AG10803 (cell line): ENCODE measurements around the gene TCIRG1.

Experiments used
- DNase-seq: peaks from one replicate; pipeline ENCODE4 v3.0.0; 2010; ENCODE audit warnings: low read depth
- H3K4me3 ChIP-seq: 2 replicates; pipeline ENCODE4 v1.5.1; 2011; ENCODE audit warnings: mild to moderate bottlenecking, low read length, control low read depth
- TF ChIP-seq, protein P1 (sequence below): conservative IDR thresholded peaks from 2 replicates; pipeline ENCODE4 v1.5.1; 2011; ENCODE audit warnings: mild to moderate bottlenecking, low read length, control low read depth, inconsistent platforms

TCIRG1 gene

DNA sequence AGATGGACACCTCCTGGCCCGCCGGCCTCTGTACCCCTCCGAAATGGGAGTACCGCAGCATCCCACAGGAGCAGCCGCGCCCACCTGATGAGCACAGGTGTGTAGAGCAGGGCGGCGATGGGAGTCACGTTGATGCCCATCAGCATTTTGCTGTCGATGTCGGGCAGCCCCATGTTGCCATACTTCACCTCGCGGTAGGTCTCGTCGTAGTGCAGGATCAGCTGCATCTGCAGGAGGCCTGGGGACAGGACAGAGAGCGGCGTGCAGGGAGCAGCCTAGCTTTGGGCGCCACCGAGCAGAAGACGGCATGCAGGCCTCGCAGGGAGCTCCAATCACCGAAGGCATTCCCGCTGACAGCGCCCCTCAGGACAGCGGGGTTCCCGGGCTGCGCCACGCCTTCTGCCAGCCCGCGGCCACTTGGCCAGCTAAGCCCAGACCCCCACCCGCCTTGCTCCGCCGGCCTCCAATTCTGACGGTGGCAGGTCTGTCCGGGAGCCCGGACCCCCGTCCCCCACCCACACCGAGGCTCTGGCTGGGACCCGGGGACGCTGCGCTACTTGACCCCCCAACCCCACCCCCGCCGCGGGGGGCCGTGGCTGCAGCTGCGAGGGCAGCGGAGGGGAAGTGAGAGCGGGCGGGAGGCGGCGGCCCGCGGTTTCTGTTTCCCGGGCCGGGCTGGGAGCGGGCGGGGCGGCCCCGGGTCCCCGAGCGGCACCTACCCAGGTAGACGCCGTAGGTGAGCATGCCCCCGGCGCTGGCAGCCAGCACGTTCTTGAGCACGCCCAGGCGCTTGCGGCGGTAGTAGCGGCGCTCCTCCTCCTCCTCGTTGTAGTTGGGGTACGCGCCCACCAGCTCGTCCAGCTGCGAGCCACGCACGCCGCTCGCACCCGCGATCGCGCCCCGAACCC lies 35.6 kb upstream of the TCIRG1 start:
- H3K4me3 ChIP-seq: peak overlapping the region; percentile 66
- TF ChIP-seq, protein P1, sequence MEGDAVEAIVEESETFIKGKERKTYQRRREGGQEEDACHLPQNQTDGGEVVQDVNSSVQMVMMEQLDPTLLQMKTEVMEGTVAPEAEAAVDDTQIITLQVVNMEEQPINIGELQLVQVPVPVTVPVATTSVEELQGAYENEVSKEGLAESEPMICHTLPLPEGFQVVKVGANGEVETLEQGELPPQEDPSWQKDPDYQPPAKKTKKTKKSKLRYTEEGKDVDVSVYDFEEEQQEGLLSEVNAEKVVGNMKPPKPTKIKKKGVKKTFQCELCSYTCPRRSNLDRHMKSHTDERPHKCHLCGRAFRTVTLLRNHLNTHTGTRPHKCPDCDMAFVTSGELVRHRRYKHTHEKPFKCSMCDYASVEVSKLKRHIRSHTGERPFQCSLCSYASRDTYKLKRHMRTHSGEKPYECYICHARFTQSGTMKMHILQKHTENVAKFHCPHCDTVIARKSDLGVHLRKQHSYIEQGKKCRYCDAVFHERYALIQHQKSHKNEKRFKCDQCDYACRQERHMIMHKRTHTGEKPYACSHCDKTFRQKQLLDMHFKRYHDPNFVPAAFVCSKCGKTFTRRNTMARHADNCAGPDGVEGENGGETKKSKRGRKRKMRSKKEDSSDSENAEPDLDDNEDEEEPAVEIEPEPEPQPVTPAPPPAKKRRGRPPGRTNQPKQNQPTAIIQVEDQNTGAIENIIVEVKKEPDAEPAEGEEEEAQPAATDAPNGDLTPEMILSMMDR: no peak
- no peak for DNase-seq

DNA sequence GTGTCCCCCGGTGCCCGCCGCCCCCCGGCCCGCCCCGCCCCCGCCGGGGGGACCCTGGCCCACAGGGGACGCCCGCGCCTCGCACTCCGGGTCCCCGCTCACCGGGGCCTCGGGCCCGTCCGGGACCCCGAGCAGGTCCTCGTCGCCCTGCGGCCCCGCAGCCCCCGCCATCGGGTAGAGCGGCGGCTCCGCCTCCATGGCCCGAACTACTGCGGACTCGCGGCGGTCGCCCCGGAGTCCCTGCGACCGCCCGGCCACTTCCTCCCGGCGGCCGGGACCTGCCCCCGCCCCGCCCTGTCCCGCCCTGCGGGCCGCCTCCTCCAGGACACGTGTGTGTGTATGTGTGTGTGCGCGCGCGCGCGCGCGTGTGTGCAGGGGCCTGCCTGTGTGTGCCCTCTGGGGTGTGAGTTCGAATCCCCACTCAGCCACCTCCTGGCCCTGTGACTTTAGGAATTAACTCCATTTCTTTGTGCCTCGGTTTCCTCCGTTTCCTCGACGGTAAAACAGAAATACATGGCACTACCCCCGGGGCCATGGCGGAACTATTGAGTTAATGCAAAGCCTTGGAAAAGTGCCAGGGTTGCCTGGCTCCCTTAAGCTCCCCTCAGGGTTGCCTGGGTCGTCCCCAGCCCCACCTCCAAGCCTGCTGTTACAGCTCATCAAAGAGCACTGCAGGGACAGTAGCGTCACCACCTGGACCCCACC lies 34.8 kb upstream of the TCIRG1 start, which contains the start of gene UNC93B1:
Gene UNC93B1 (minus strand): TSS at position 252 of the 705 bp plus-strand sequence. CDS start 54 bp downstream, at position 198.
- DNase-seq: peak; percentile 86

DNA sequence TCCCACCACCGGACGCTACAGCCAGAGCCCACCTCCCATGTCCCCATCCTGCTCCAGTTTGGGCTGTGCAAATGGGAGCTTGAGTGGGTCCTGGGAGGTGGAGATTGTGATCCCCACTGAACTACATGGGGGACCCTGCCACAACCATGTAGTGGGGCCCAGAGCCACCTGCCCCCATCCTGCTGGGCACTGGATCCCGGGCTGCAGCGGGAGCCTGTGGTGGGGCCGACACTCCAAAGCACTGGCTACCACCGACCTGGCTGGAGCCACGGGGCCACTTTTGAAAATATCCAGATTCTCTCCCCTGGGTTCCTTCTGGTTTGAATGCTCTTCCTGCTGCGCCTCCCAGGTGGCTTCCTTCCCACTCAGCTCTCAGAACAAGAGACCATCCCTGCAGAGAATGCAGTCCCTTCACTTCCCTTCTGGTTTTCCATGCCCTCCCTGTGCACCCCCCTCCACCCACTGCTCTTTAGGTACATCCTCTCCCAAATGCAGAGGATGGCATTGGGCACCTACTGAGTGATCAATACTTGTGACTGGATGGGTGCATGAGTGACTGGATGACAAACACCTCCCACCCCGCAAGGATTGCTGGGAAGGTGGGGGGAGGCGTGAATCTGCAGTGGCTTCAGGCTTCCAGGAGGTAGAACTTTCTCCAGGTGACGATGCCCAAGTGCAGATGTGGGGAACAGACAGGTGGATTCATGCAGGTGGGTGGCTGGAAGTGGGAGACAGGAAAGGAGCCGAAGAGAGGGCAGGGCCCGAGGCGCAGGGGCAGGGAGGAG lies 34.1 kb upstream of the TCIRG1 start:
- H3K4me3 ChIP-seq: peak overlapping the region; percentile 66
- TF ChIP-seq, protein P1: no peak
- no peak for DNase-seq

More for the DNA sequence above, 34.8 kb upstream of the TCIRG1 start, which contains the start of gene UNC93B1:
- TF ChIP-seq, protein P1: no peak
- H3K4me3 ChIP-seq: peak within 1 kb of the TSS; percentile 66

DNA sequence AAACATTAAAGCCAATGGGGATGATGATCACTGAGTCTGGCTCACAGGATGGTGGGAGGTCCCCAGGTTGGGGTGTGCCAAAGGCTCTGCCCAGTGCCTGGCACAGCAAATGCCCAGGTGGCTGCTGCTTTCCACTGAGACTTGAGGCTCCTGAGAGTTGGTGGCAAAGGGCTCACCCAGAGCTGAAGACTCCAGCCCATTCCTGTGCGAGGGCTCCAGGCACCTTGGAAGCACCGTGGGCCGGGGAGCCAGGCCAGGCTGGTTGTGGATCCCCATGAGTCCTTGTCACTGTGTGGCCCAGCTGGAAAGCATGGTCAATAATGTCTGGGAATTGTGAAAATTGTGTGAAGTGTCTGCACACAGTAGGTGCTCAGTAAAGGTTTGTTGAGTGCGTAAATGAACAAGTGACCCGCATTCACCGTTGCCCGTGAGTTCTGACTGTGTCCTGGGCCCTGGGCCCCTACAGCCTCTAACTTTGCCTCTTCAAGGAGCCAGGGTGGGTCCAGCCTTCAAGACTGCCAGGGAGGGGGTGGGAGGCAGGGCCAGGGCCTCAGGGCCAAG lies 32.1 kb upstream of the TCIRG1 start:
- TF ChIP-seq, protein P1: no peak
- H3K4me3 ChIP-seq: no peak overlapping the region
- DNase-seq: no peak

DNA sequence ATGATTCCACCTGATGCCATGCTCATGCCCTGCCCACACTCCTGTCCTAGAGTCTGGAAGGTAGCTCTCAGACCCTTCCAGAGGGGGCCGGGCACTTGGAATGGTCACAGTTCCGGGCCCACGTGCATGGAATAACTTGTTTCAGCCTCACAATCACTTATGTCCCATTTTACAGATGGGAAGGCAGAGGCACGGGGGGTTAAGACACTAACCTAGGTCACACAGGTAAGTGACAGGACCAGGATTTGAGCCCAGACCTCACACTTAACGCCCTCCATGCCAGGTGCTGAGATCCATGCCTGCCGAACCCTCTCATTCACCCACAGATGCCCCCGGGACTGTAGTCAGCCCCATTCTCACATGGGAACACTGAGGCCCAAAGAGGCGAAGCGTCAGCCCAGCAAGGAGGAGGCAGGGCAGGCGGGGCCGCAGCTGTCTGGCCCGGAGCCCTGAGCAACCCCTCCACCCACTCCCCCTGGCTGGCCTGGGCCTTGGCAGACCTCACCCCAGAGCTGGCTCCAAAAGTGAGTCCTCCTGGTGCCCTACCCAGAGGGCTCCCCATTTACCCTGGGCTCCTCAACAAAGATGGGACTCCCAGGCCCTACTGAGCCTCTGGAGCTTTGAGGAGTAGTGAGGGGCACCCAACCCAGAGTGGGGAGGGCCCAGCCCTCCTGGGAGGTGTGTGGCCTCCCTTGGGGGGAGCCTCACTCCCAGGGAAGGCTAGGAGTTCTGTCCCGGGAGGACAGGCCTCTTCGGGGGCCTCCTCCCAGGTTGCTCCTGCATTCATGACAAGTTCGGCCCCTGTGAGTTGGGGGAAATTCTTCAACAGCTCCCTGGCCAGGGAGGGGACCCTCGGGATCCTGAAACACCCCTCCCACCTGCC lies 31.1 kb upstream of the TCIRG1 start:
- no peak for DNase-seq
- no peak overlapping the region for H3K4me3 ChIP-seq
- TF ChIP-seq, protein P1: no peak
